NCI-H2227 (cell line): ENCODE results near the gene CHDH.

ENCODE experiments used
- DNase-seq: peaks from one replicate; lab custom pipeline; 2025; ENCODE audit not compliant: unreplicated experiment; lab: John Stamatoyannopoulos, UW

CHDH gene, protein sequence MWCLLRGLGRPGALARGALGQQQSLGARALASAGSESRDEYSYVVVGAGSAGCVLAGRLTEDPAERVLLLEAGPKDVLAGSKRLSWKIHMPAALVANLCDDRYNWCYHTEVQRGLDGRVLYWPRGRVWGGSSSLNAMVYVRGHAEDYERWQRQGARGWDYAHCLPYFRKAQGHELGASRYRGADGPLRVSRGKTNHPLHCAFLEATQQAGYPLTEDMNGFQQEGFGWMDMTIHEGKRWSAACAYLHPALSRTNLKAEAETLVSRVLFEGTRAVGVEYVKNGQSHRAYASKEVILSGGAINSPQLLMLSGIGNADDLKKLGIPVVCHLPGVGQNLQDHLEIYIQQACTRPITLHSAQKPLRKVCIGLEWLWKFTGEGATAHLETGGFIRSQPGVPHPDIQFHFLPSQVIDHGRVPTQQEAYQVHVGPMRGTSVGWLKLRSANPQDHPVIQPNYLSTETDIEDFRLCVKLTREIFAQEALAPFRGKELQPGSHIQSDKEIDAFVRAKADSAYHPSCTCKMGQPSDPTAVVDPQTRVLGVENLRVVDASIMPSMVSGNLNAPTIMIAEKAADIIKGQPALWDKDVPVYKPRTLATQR

DNA sequence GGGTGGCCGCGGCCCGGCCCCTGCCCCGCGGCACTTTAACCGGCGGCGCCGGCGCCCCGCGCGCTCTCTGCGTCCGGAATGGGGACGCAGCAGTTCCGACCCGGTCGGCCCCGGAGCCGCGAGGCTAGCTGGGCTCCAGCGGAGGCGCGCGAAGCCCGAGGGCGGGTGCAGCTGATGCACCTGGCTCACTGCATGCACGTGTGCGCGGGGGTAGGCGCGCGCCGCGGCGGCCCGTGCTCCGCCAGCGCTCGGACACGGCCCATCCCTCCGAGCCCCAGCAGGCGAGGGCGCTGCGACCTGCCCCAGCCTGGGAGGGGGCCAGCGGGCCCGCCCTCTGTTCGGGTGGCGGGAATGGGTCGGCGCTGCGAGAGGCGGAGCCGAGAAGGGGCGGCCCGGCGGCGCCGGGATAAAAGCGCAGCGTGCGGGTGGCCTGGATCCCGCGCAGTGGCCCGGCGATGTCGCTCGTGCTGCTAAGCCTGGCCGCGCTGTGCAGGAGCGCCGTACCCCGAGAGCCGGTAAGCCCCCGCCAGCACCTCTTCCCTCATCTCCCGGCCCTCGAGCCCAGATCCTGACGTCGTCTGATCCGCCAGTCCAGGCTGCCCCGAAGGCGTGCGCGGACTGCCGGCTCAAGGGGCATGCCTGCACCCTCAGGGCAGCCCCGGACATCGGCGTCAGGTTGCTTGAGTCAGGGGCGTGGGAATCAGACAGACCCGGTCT is at the start of gene CHDH, which contains the start of gene IL17RB:
TSS of gene CHDH (minus strand) at position 286 of the 717 bp plus-strand sequence. CDS start 22,411 bp downstream, outside the sequence.
TSS of gene IL17RB (plus strand) at position 435 of the 717 bp plus-strand sequence. CDS start at position 456, 21 bp downstream.
- DNase-seq: peak; percentile 70

DNA sequence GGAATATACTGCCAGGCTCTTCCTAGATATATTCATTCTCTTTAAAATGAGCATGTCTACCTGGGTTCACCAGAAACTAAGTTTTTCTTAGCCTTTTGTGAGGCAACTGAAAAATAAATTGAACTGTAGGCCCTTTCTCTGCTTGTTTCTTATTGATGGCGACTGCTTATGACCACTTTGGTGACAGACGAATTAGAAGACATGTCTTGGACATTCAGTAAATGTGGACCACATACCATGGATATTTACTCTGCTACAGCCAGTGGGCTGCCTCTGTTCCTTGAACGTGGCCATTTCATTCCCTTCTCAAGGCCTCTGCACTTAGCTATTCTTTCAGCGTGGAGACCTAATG is 46.0 kb upstream of the CHDH start:
- no peak for DNase-seq

DNA sequence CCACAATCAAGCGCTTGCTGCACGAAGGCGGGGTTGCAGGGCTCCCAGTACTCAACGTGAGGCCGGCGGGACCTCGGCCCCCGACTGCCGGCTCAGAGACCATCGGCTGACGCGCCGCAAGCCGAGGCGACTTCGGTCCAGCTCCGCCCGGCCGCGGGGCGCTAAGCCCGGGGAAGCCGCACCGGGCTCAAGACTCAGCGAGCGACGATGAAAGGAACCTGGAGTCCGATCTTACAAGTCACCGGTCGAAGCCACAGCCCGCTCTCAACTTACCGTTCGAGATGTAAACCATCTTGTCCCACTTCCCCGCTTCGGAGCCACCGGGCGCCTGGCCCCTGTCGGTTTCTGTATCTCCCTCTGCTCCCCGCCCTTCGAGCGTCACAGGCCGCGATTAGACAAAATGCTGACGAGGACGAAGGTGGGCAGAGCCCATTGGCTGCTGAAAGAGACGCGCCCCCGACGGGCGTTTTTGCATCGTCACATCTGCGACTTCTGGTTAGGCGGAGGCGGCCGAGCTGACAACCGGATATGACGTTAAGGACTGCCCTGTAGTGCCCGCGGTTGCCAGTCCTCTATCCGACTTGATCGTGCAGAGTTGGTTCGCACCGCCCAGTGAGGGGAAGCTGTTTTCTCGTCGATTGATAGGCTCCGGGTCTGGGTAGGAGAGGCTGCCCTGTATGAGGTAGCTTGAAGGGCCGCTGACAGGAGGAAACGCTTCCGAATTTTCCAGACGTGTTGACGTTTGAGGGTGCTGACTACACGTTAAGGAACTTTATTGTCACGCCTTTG is 45.5 kb upstream of the CHDH start, which contains the start of gene SELENOK:
TSS of gene SELENOK (minus strand) at position 363 of the 789 bp plus-strand sequence.
- DNase-seq: peak; percentile 97

DNA sequence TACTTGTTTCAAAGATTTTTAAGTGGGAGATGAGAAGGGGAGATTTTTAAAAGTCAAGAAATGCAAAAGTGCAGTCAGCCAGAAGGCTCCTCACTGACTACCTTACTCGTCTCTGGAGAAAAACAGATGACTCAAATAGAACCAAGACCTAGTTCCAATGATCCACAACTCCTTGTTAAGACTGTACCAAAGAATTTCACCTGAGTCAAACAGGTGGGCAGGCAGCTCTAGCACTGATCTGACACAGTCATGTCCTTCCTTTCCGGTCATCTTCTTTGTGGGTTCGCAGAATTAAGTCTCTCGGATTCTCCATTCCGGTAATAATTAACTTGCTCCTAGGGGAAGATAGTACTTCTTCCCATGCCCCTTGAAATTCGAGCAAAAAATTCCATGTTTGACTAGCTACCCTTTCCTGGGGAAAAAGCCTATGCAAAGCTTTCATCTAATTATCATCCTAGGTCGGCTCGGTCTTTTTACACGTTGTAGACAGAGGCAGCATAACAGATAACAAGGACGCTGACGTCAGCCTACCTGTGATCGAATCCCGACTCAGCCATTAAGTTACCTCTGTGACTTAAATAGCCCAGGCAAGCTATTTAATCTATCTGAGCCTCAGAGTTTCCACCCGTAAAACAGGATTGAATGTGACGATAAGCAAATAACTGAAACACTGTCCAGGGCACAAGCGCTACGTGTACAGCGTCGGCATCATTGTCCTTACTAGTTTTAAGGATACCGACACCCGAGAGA is 44.7 kb upstream of the CHDH start:
- DNase-seq: peak; percentile 37

DNA sequence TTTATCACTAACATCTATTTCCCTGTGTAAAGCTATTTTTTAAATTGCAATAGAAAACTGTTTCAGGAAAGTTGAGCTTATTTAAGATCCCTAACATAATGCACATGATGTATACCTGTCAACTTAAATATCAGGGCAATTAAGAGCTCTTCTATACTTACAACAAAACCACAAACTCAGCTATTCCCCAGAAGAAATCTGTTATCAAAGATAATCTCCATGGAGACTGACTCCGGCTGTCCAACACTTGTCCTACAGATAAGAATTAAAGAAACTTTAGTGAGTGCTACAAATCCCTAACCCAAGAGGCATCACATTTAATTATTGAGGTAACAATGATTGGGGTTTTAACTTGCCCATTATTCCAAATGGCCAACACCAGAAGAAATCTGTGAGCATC is 42.0 kb upstream of the CHDH start:
- no peak for DNase-seq

DNA sequence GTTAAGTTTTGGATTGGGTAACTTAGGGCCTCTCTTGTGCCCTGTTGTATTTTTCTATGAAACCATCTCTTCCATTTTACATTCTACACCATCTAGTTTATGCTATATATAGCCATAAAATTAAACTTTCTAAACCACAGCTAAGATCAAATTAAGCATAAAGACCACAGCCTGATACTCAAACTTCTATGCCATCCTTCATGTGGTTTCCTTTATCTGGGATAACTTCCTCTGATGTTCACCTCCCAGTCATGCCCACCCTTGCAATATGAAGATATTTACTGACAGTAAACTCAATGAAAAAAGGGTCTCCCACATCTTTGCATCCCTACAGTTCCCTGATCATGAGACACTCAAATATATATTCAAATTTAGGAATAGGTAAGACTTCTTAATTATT is 41.2 kb upstream of the CHDH start:
- DNase-seq: no peak

DNA sequence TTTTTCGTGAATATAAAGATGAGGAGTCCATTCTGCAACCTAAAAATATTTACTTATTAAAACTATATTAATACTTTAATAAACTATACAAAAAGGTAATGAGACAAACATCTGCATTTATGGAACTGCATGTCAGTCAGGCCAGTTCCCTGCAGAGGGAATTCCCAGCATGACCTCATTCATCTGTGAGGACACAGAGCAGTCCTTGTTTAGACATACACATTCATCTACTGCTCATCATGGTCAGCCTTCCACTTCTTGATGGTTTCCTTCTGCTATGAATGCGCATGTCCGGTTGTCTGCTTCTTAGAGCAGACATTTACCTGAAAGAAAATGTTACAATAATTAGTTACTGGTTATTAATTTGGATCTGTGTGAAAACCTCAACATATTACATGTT is 39.0 kb upstream of the CHDH start:
- DNase-seq: no peak

DNA sequence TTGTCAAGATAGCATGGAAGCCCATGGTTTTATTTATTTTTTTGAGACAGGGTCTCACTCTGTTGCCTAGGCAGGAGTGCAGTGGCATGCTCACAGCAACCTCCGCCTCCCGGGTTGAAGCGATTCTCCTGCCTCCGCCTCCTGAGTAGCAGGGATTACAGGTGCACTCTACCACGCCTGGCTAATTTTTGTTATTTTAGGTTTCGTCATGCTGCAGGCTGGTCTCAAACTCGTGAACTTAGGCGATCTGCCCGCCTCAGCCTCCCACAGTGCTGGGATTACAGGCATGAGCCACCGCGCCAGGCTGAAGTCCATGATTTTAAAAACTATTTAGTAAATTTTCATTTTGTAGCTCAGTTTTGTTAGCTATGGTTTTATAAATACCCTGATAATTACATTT is 38.4 kb upstream of the CHDH start:
- no peak for DNase-seq

DNA sequence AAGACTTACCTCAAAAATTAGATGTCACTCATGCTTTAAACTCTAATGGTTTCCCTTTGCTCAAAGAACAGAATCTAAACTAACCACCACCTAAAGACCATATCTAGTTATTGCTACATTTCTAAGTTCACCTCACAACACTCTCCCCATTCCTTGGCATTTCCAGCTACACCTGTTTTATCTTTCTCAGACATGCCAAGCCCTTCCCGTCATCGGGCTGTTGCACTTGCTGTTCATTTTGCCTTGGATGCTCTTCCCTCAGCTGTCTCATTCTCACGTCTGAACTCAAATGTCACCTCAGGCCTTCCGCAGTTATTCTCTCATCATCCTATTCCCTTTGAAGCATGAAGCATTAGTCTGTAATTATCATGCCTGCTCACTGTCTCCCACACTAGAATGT is 36.8 kb upstream of the CHDH start:
- no peak for DNase-seq

DNA sequence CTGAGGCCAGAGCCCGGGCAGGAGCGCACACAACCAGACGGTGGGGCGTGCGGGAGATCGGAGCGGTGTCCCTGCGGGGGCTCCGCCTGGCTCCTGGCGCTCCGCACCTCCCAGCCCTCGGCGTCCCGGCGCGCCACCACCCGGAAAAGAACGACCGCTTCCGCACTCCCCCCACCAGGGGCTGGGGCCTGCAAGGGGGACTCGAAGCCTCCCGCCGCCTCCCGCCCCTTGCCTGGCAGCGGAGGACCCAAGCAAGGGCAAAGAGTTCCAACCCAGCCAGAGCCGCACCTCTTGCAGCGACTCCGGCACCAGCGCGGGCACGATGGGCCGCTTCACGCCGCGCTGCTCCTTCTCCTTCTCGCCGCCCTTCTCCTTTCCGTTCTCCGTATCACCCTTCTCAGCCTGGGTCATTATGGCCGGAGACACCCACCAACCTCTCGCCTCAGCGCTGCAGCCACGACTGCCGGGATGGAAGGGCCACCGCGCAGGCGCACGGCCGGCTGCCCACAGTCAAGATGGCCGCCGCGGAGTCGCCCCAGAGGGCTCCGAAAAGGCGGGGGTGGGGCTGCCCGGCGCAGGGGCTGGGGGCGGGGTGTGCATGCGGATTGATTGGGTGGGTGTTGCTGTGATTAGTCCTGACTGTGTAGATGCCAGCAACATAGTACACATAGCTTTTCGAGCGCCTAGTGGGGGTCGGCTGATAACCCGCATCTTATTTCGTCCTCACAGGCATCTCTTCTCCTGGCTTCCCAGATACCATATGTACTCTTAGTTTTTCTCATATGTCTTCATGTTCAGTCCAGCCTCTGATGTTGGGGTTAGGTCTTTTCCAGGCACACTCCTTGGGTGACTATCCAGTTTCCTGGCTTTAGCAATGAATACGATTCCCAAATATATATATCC is 35.7 kb upstream of the CHDH start, which contains the start of gene ACTR8:
TSS of gene ACTR8 (minus strand) at position 462 of the 903 bp plus-strand sequence. CDS start at position 411, 51 bp downstream.
- DNase-seq: peak; percentile 83

DNA sequence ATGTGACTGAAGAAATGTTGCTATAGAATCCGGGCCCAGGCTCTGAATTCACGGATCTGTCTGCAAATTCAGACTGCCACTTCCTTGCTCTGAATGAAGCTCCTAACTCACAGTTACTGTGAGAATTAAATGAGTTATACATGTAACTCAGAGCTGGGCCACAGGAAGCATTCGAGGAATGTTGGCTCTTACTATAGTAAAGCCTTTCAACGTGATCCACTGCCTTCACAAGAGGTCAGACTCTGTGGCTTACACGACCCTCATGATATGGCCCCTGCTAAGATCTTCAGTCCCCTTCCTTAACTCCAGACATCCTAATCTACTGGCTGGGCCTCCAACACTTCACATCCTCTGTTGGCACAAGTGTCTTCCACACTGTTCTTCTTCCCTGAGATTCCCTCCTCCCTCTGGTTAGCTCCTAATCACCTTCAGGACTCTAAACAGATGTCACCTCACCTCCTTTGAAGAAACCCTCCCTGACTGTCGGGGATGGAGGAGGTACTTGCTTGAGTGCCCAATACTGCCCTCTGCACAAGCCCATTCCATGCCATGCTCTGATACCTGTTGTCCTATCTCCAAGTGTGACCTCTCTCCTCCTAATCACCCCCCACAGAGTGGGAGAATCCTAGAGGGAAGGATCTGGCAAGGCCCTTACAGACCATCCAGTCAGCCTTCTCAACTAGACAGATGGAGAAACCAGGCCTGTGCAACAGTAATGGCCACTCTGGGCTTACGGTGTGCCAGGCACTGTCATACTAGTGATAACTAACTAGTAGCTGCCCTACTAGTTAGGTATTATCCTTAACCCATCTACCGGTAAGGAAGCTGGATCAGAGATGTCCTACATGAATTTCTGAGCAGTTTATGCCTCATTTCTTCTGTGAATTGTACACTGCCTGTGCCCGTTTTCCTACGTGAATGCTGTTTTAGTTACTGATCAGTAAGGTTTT is 34.5 kb upstream of the CHDH start:
- DNase-seq: no peak

DNA sequence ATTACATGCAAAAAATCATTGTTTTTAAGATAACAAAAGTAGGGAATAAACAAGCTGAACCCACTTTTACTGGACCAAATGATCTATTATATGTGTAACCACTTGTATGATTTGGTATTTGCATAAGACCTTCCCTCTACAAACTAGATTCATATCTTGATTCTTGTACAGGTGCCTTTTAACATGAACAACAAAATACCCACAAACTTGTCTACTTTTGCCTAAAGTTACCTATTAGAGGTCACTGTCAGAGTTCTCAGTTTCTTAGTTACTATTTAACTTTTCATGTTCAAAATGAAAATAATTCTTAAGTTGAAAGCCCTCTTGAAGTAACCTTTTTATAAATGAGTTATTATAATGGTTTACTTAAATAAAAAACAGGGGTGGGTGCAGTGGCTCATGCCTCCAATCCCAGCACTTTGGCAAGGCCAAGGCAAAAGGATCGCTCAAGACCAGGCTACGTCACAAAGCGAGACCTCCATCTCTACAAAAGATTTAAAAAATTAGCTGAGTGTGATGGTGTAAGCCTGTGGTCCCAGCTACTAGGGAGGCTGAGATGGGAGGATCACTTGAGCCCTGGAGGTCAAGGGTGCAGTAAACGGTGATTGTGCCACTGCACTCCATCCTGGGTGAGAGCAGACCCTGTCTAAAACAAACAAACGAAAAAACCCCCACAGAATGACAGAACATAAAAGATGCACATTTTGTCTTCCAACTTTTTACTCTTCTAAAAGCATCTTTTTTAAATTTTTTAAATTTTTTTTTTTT is 19.7 kb upstream of the CHDH start:
- no peak for DNase-seq

DNA sequence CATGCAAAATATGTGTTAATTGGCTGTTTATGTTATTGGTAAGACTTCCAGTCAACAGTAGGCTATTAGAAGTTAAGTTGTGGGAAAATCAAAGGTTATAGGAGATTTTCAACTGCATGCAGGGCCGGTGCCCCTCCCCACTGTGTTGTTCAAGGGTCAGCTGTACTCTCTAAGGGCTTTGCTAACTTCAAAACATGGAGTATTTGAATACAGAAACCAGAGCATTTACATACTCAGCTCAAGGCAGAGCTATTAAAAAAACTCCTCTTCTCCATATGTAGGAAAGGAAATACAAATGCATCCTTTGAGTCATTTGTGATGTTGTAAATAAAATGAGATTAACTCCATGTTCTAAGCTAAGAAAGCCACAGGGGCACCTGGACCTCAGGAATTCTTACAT is 16.9 kb upstream of the CHDH start:
- no peak for DNase-seq

DNA sequence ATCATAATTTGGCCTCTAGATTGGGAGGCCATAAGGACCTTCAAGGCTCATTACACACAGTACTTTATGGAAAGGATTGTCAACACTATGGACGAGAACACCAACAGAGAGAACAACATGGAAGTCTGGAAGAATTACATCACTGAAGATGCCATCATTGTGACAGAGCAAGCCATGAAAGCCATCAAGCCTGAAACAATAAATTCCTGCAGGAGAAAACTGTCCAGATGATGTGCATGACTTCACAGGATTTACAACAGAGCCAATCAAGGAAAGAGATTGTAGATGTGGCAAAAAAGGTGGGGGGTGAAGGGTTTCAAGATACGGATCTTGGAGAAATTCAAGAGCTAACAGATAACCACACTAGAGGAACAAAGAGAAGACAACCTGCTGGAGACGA is 16.0 kb upstream of the CHDH start:
- DNase-seq: no peak

DNA sequence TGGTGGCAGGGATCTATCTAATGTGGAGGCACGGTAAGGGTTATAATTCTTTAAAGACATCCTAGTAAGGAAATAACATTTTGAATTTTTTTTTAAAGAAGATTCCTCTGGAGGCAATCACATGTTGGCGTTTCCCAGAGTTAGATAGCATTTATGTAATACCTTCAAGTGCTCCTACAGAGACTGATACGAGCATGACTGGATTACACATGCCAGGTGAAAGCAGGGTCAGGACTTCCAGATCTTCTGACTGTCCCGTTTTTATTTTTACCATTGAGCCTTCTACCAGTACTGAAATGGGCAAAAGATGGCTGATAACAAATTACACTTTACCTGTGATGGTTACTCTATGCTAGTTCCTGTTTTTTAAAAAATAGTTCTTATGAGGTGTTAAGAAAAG is 14.0 kb upstream of the CHDH start:
- DNase-seq: no peak

DNA sequence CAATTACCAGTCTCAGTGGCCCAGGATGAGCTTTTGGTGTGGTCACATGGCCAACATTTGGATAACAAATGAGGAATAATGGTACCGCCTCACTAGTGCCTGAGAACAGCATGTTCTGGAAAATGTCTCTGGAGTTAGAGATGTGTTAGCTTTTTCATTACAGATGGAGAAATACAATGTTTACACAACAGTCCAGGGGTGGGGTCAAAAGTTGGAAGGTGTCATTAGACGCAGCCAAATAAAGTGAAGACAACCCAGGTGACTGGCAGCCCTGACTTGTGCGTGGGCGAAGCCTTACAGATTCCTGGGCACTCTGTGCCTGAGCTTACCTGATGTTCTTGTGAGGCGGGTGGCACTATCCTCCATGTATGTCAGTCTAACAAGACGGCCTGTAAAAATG is 13.0 kb upstream of the CHDH start:
- no peak for DNase-seq

DNA sequence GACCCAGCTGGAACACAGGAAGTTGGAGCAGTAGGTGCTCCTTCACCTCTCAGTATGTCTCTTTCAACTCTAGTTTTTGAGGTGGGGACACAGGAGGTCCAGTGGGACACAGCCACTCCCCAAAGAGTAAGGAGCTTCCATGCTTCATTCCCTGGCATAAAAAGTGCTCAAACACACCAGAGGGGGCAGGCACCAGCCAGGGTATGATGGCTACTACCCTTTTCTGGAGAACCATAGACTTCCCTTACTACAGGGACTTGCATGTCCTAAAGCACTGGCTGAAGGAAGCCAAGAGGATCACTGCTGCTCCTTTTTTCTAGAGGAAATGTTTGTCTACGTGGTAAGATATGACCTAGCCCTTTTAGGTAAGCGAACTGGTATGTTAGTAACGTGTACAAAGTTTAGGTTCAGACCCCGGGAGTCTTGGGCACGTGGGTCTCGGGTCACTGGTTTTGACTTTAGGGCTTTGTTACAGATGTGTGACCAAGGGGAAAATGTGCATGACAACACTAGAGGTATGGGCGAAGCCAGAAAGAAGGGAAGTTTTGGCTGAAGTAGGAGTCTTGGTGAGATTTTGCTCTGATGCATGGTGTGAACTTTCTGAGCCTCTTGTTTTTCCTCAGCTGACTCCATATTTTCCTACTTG is 12.0 kb upstream of the CHDH start:
- no peak for DNase-seq
